ENCODE measurements around the gene ZNF385A.

ZNF385A gene

GRCh38 chr12:54416687-54417603, 32.4 kb upstream of the ZNF385A start:
- DNase-seq (ENCODE audit: low read depth in 2 of 2): no peak

GRCh38 chr12:54415221-54415929, 30.8 kb upstream of the ZNF385A start:
- DNase-seq (ENCODE audit: low read depth in 2 of 2): no peak

GRCh38 chr12:54413284-54414190, 29.0 kb upstream of the ZNF385A start:
- DNase-seq (ENCODE audit: low read depth in 2 of 2): peak; percentile 47 to 51

GRCh38 chr12:54412786-54413185, 28.3 kb upstream of the ZNF385A start:
- DNase-seq (ENCODE audit: low read depth in 2 of 2): no peak

GRCh38 chr12:54412348-54412747, 27.8 kb upstream of the ZNF385A start:
- DNase-seq (ENCODE audit: low read depth in 2 of 2): no peak

GRCh38 chr12:54411391-54412241, 27.1 kb upstream of the ZNF385A start:
- DNase-seq (ENCODE audit: low read depth in 2 of 2): peak in 1 of 2 donors; percentile 49

GRCh38 chr12:54409267-54409666, 24.7 kb upstream of the ZNF385A start:
- DNase-seq (ENCODE audit: low read depth in 2 of 2): no peak

- DNase-seq (ENCODE audit: low read depth in 2 of 2): no peak
Measured at GRCh38 chr12:54407183-54407905, 22.8 kb upstream of the ZNF385A start.

GRCh38 chr12:54405573-54405972, 21.0 kb upstream of the ZNF385A start:
- no peak for DNase-seq (ENCODE audit: low read depth in 2 of 2)

GRCh38 chr12:54405106-54405505, 20.6 kb upstream of the ZNF385A start:
- no peak for DNase-seq (ENCODE audit: low read depth in 2 of 2)

GRCh38 chr12:54404061-54405004, 19.8 kb upstream of the ZNF385A start:
- peak in 1 of 2 donors; percentile 44 for DNase-seq (ENCODE audit: low read depth in 2 of 2)

GRCh38 chr12:54401119-54401518, 16.6 kb upstream of the ZNF385A start:
- no peak for DNase-seq (ENCODE audit: low read depth in 2 of 2)

GRCh38 chr12:54398995-54399793, 14.7 kb upstream of the ZNF385A start:
- DNase-seq (ENCODE audit: low read depth in 2 of 2): peak; percentile 73 to 78

- DNase-seq (ENCODE audit: low read depth in 2 of 2): no peak
Measured at GRCh38 chr12:54398218-54398617, 13.7 kb upstream of the ZNF385A start.

- no peak for DNase-seq (ENCODE audit: low read depth in 2 of 2)
Measured at GRCh38 chr12:54397157-54397556, 12.6 kb upstream of the ZNF385A start.

- no peak for DNase-seq (ENCODE audit: low read depth in 2 of 2)
Measured at GRCh38 chr12:54395545-54395944, 11.0 kb upstream of the ZNF385A start.

- no peak for DNase-seq (ENCODE audit: low read depth in 2 of 2)
Measured at GRCh38 chr12:54394986-54395385, 10.5 kb upstream of the ZNF385A start.

- DNase-seq (ENCODE audit: low read depth in 2 of 2): no peak
Measured at GRCh38 chr12:54394281-54394719, 9.8 kb upstream of the ZNF385A start.
